ENCODE results near the gene IP6K3. TPM values are rescaled to one million over a fixed set of nuclear protein-coding genes. Genes with fewer than 3 reads are reported as not detected.

The IP6K3 gene
- polyA plus RNA-seq, 1 of the 3 experiments (the other 2 are of a cell fraction), result 0.21 TPM

GRCh38 chr6:33699131-33699530 lies 47.6 kb downstream of the IP6K3 start:
- no peak for DNase-seq
- H3K4me2 ChIP-seq, result no peak overlapping the region
- no peak overlapping the region for H3K4me3 ChIP-seq (ENCODE audit: low read depth in 2 of 2, low read length in 1 of 2)
- no peak overlapping the region for H2AFZ ChIP-seq (ENCODE audit: low read depth)
- H3K9me3 ChIP-seq, result no peaks in the 10 kb centered on the region
- no peak overlapping the region for H3K9ac ChIP-seq
- no peaks in the 10 kb centered on the region for H3K27me3 ChIP-seq (ENCODE audit: insufficient read depth)
- peaks cover 14% of the 10 kb centered on the region for H3F3A ChIP-seq (replicated peaks; ENCODE audit: insufficient read depth)
- POLR2A ChIA-PET, result no interaction called here
- no peaks in the 10 kb centered on the region for H3K9me2 ChIP-seq
- TF ChIP-seq GABPA (IDR thresholded peaks at IDR 0.05; ENCODE audit: low read depth) (no peak), NFIC (IDR thresholded peaks at IDR 0.05; ENCODE audit: borderline replicate concordance) (no peak)
- no peaks in the 10 kb centered on the region for H4K20me1 ChIP-seq (ENCODE audit: insufficient read depth)
- peaks cover 31 to 47% of the 10 kb centered on the region in 2 experiments; a peak in 3 of 4 replicates for H3K4me1 ChIP-seq (ENCODE audit: control insufficient read depth in 1 of 2, insufficient read depth in 2 of 2, low read depth in 1 of 2, low read length in 1 of 2)
- peaks cover 5 to 40% of the 10 kb centered on the region in 2 experiments for H3K36me3 ChIP-seq (replicated peaks in 1 of 2; ENCODE audit: control insufficient read depth in 1 of 2, insufficient read depth in 2 of 2, low read length in 1 of 2)
- 96% methylated on average over 8 of the region's 8 CpGs for WGBS (ENCODE audit: low lambda C conversion rate)
- H3K79me2 ChIP-seq (ENCODE audit: insufficient read depth), result no peaks in the 10 kb centered on the region
- no peak overlapping the region for H3K27ac ChIP-seq (ENCODE audit: low read depth in 2 of 2, low read length in 1 of 2)
- CTCF ChIA-PET, result interaction anchor here (1.1 to 4.2 kb wide), 3 partner anchors 108 to 113 kb away, joined by 4 to 19 read pairs (median 15); no protein-coding TSS in a partner anchor

DNA sequence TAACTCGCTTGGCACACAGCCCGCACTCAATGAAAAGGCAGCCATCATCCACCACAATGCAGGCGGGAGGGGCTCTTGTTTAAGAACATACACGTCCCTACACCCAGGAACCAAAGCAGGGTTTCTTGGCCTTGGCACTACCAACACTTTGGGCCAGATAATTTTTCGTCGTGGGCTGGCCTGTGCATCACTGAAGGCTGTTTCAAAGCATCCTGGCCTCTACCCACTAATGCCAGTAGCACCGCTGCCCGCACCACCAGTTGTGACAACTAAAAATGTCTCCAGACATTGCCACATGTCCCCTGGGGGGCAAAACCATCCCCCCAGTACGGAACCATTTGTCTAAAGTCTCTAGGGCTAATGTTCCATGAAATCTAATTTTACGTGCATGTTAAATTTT lies 48.2 kb downstream of the IP6K3 start:
- H3K36me3 ChIP-seq (replicated peaks in 1 of 2; ENCODE audit: control insufficient read depth in 1 of 2, insufficient read depth in 2 of 2, low read length in 1 of 2), result peaks cover 5 to 40% of the 10 kb centered on the region in 2 experiments
- no peaks in the 10 kb centered on the region for H3K9me3 ChIP-seq
- H2AFZ ChIP-seq (ENCODE audit: low read depth), result no peak overlapping the region
- no peaks in the 10 kb centered on the region for H3K27me3 ChIP-seq (ENCODE audit: insufficient read depth)
- H3K27ac ChIP-seq (ENCODE audit: low read depth in 2 of 2, low read length in 1 of 2), result peak overlapping the region in 1 of 2 experiments; percentile 31; a peak in 1 of 4 replicates
- no peaks in the 10 kb centered on the region for H4K20me1 ChIP-seq (ENCODE audit: insufficient read depth)
- ChIA-PET CTCF (interaction anchor here (1.1 to 4.2 kb wide), 3 partner anchors 107 to 112 kb away, joined by 4 to 19 read pairs (median 15); no protein-coding TSS in a partner anchor), POLR2A (no interaction called here)
- H3K4me1 ChIP-seq (ENCODE audit: control insufficient read depth in 1 of 2, insufficient read depth in 2 of 2, low read depth in 1 of 2, low read length in 1 of 2), result peaks cover 34 to 47% of the 10 kb centered on the region in 2 experiments; a peak in 3 of 4 replicates
- H3K9me2 ChIP-seq, result no peaks in the 10 kb centered on the region
- whole genome bisulfite sequencing (ENCODE audit: low lambda C conversion rate), result 89% methylated on average over 10 of the region's 10 CpGs
- no peak overlapping the region for H3K4me2 ChIP-seq
- H3F3A ChIP-seq (replicated peaks; ENCODE audit: insufficient read depth), result peaks cover 14% of the 10 kb centered on the region
- no peaks in the 10 kb centered on the region for H3K79me2 ChIP-seq (ENCODE audit: insufficient read depth)
- no peak for DNase-seq
- H3K4me3 ChIP-seq (ENCODE audit: low read depth in 2 of 2, low read length in 1 of 2), result no peak overlapping the region
- H3K9ac ChIP-seq, result no peak overlapping the region
- TF ChIP-seq, protein P1, sequence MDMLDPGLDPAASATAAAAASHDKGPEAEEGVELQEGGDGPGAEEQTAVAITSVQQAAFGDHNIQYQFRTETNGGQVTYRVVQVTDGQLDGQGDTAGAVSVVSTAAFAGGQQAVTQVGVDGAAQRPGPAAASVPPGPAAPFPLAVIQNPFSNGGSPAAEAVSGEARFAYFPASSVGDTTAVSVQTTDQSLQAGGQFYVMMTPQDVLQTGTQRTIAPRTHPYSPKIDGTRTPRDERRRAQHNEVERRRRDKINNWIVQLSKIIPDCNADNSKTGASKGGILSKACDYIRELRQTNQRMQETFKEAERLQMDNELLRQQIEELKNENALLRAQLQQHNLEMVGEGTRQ (IDR thresholded peaks at IDR 0.05; ENCODE audit: borderline replicate concordance, low read depth, low read length), result no peak
- TF ChIP-seq FOXJ3 (CRISPR knock-in tag; IDR thresholded peaks at IDR 0.05), result no peak
- no peak for TF ChIP-seq RXRA (IDR thresholded peaks at IDR 0.05; ENCODE audit: borderline replicate concordance, low read depth)
- no peak for TF ChIP-seq SIN3A (IDR thresholded peaks at IDR 0.05; ENCODE audit: borderline replicate concordance, low read depth, low read length)
- no peak for TF ChIP-seq IRF3 (IDR thresholded peaks at IDR 0.05; ENCODE audit: low read depth, low read length)
- TF ChIP-seq TCF12 (IDR thresholded peaks at IDR 0.05), result no peak
- no peak for TF ChIP-seq RCOR1 (IDR thresholded peaks at IDR 0.05; ENCODE audit: low read length)
- no peak for TF ChIP-seq TAF1 (IDR thresholded peaks at IDR 0.05; ENCODE audit: borderline replicate concordance, low read depth, low read length)
- no peak for TF ChIP-seq YY1 (IDR thresholded peaks at IDR 0.05; ENCODE audit: low read depth)

Data from SK-N-SH (cell line).